ENCODE measurements around the gene DUSP15.
A peak's percentile ranks its signal among the peaks of the same experiment; 100 is the strongest.

DUSP15 gene

GRCh38 chr20:31827059-31827458 is 43.3 kb downstream of the DUSP15 start:
- no peak overlapping the region for H3K4me3 ChIP-seq
- TF ChIP-seq Cebpa-rat (IDR thresholded peaks at IDR 0.05), result no peak
- peaks cover 46% of the 10 kb centered on the region for H3K4me1 ChIP-seq
- H3K4me2 ChIP-seq, result no peak overlapping the region
- no peak overlapping the region for H3K27ac ChIP-seq
- H3K9me3 ChIP-seq, result no peaks in the 10 kb centered on the region
- H3K9ac ChIP-seq, result no peak overlapping the region
- no peaks in the 10 kb centered on the region for H3K36me3 ChIP-seq
- H3K27me3 ChIP-seq, result no peaks in the 10 kb centered on the region
- no peaks in the 10 kb centered on the region for H4K20me1 ChIP-seq

DNA sequence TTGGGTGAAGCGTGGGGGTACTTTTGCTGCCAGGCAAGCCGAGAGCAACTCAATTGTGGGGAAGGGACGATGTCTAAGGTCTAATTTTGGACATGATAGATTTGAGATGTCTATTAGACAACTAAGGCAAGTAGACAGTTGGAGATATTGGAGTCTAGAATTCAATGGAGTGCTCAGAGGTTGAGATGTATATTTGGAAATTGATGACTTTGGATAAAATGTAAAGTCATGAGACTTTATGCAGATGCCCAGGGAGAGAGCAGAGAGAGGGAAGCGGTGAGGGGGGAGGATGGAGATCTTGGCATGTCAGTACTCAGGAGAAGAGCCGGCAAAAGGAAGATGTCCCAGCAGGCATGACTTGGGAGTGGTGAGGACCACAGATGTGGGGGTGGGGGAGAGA is 44.3 kb downstream of the DUSP15 start:
- no peaks in the 10 kb centered on the region for H3K36me3 ChIP-seq
- H3K4me3 ChIP-seq, result no peak overlapping the region
- H3K4me2 ChIP-seq, result no peak overlapping the region
- no peaks in the 10 kb centered on the region for H3K9me3 ChIP-seq
- TF ChIP-seq Cebpa-rat (IDR thresholded peaks at IDR 0.05), result no peak
- no peak overlapping the region for H3K9ac ChIP-seq
- H3K4me1 ChIP-seq, result peaks cover 46% of the 10 kb centered on the region
- no peaks in the 10 kb centered on the region for H3K27me3 ChIP-seq
- no peaks in the 10 kb centered on the region for H4K20me1 ChIP-seq
- no peak overlapping the region for H3K27ac ChIP-seq

- Histone ChIP-seq H3K4me2 (peak overlapping the region; percentile 77), H3K27me3 (no peaks in the 10 kb centered on the region), H3K4me1 (peaks cover 36% of the 10 kb centered on the region), H3K9ac (peak overlapping the region; percentile 19; the same call in 1 of the 2 replicates), H3K9me3 (no peaks in the 10 kb centered on the region), H4K20me1 (no peaks in the 10 kb centered on the region), H3K4me3 (no peak overlapping the region), H3K27ac (peak overlapping the region; percentile 44; the same call in 1 of the 2 replicates), H3K36me3 (no peaks in the 10 kb centered on the region)
- TF ChIP-seq Cebpa-rat (IDR thresholded peaks at IDR 0.05), result no peak
Measured at GRCh38 chr20:31824554-31825313, 45.6 kb downstream of the DUSP15 start.

DNA sequence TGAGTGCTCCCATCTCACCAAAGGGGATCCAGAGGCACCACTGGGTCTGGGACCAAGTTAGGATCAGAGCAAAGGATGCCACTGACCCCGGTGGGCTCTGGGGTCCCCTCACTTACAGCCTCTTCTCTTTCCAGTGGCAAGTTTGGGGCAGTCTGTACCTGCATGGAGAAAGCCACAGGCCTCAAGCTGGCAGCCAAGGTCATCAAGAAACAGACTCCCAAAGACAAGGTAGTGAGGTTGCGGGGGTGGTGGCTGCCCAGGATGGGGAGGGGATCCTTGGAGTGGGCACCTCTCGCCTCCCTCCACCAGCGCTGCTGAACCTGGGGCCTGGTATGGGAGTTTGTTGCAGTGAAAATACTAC is 46.2 kb downstream of the DUSP15 start:
- no peaks in the 10 kb centered on the region for H3K27me3 ChIP-seq
- peak overlapping the region; percentile 44; the same call in 1 of the 2 replicates for H3K27ac ChIP-seq

GRCh38 chr20:31823360-31824124 is 46.8 kb downstream of the DUSP15 start:
- Histone ChIP-seq H3K4me2 (peak overlapping the region; percentile 77), H3K36me3 (no peaks in the 10 kb centered on the region), H4K20me1 (no peaks in the 10 kb centered on the region), H3K27ac (peak overlapping the region; percentile 44; the same call in 1 of the 2 replicates), H3K9ac (peak overlapping the region; percentile 58; the same call in 1 of the 2 replicates), H3K4me1 (peaks cover 29% of the 10 kb centered on the region), H3K4me3 (no peak overlapping the region), H3K27me3 (no peaks in the 10 kb centered on the region), H3K9me3 (no peaks in the 10 kb centered on the region)
- TF ChIP-seq Cebpa-rat (IDR thresholded peaks at IDR 0.05), result no peak

More for the DNA sequence above, 46.2 kb downstream of the DUSP15 start:
- H3K4me3 ChIP-seq, result no peak overlapping the region
- no peaks in the 10 kb centered on the region for H3K36me3 ChIP-seq
- no peaks in the 10 kb centered on the region for H4K20me1 ChIP-seq
- TF ChIP-seq Cebpa-rat (IDR thresholded peaks at IDR 0.05), result no peak
- peak overlapping the region; percentile 58; the same call in 1 of the 2 replicates for H3K9ac ChIP-seq
- no peaks in the 10 kb centered on the region for H3K9me3 ChIP-seq
- peaks cover 30% of the 10 kb centered on the region for H3K4me1 ChIP-seq
- H3K4me2 ChIP-seq, result peak overlapping the region; percentile 77

- peaks cover 29% of the 10 kb centered on the region for H3K4me1 ChIP-seq
- no peak overlapping the region for H3K27ac ChIP-seq
- H4K20me1 ChIP-seq, result no peaks in the 10 kb centered on the region
- TF ChIP-seq Cebpa-rat (IDR thresholded peaks at IDR 0.05), result no peak
- no peaks in the 10 kb centered on the region for H3K36me3 ChIP-seq
- no peaks in the 10 kb centered on the region for H3K27me3 ChIP-seq
- H3K9ac ChIP-seq, result no peak overlapping the region; the same call in 1 of the 2 replicates
- H3K4me2 ChIP-seq, result peak overlapping the region; percentile 77
- H3K4me3 ChIP-seq, result peak overlapping the region; percentile 40; the same call in 1 of the 2 replicates
- no peaks in the 10 kb centered on the region for H3K9me3 ChIP-seq
Measured at GRCh38 chr20:31822421-31823330, 47.7 kb downstream of the DUSP15 start.

DNA sequence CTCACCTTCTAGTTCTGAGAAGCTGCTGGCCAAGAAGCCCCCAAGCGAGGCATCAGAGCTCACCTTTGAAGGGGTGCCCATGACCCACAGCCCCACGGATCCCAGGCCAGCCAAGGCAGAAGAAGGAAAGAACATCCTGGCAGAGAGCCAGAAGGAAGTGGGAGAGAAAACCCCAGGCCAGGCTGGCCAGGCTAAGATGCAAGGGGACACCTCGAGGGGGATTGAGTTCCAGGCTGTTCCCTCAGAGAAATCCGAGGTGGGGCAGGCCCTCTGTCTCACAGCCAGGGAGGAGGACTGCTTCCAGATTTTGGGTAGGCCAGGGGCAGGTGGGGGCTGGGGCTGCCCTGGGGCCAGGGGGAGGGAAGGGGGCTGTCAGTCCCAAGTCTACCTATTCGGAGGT is 48.9 kb downstream of the DUSP15 start:
- Histone ChIP-seq H4K20me1 (no peaks in the 10 kb centered on the region), H3K4me1 (peaks cover 29% of the 10 kb centered on the region), H3K9ac (no peak overlapping the region), H3K27ac (no peak overlapping the region), H3K4me3 (no peak overlapping the region), H3K27me3 (no peaks in the 10 kb centered on the region), H3K36me3 (no peaks in the 10 kb centered on the region), H3K9me3 (no peaks in the 10 kb centered on the region), H3K4me2 (no peak overlapping the region)
- TF ChIP-seq Cebpa-rat (IDR thresholded peaks at IDR 0.05), result no peak

- no peak for TF ChIP-seq Cebpa-rat (IDR thresholded peaks at IDR 0.05)
Measured at GRCh38 chr20:31820228-31820627, 50.1 kb downstream of the DUSP15 start.

GRCh38 chr20:31819083-31819784 is 51.1 kb downstream of the DUSP15 start, which contains the start of gene MYLK2:
Gene MYLK2, plus strand, starts transcription at chr20:31819356. Its CDS starts 225 bp downstream, at chr20:31819581.
- Histone ChIP-seq H3K4me2 (no peak within 1 kb of the TSS), H3K27me3 (no peaks in the 10 kb centered on the region), H3K9ac (no peak within 1 kb of the TSS), H3K36me3 (no peaks in the 10 kb centered on the region), H3K27ac (no peak within 1 kb of the TSS), H3K4me3 (no peak within 1 kb of the TSS), H3K4me1 (peaks cover 33% of the 10 kb centered on the region), H4K20me1 (no peaks in the 10 kb centered on the region), H3K9me3 (no peaks in the 10 kb centered on the region)
- no peak for TF ChIP-seq Cebpa-rat (IDR thresholded peaks at IDR 0.05)

More at GRCh38 chr20:31820228-31820627, 50.1 kb downstream of the DUSP15 start:
- Histone ChIP-seq H3K4me3 (no peak overlapping the region), H3K36me3 (no peaks in the 10 kb centered on the region), H4K20me1 (no peaks in the 10 kb centered on the region), H3K9me3 (no peaks in the 10 kb centered on the region), H3K4me2 (no peak overlapping the region), H3K27me3 (no peaks in the 10 kb centered on the region), H3K4me1 (peaks cover 39% of the 10 kb centered on the region), H3K27ac (no peak overlapping the region), H3K9ac (no peak overlapping the region)

All from BLaER1 (cell line).